ENCODE measurements around the gene OFD1.

DNA sequence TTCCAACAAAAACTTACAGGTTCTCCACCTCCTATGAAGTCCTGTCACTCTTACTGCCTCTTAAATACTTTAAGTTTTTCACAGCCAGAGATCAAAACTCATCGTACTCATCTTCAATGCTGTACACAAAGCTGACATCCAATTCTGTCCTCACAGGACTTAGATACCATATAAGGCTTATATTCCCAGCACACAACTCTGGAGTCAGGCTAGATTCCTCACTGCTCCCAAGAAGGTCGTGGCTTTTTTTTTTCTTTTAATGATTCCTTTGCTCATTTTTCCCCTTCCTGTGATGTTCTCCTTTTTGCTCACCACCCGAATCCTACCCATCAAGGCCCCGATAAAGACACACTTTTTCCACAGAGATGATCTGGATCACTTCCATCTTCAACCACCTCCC is 1.0 kb upstream of the OFD1 start:
- no peak for TF ChIP-seq CTCF (IDR thresholded peaks at IDR 0.05; ENCODE audit: borderline replicate concordance, extremely low read depth, low read length, poor library complexity, severe bottlenecking)
- TF ChIP-seq EZH2 (IDR thresholded peaks at IDR 0.05; ENCODE audit: borderline replicate concordance, low read depth, low read length, severe bottlenecking), result no peak

Data from DND-41 (cell line).